Subcutaneous preadipocyte (primary cell): ENCODE results near the gene ZNF732. TPM values are rescaled to one million over a fixed set of nuclear protein-coding genes. Genes with fewer than 3 reads are reported as not detected.

Source experiments
- small RNA-seq: library from RNA; depleted of rRNA; stranded (forward); fragments of <200 nt; gene quantifications from one replicate; pipeline ENCODE3, GENCODE V24; 2012
- total RNA-seq: library from RNA; depleted of rRNA; stranded (reverse); fragments of >200 nt; gene quantifications from 2 replicates; pipeline ENCODE4 v1.2.3, GENCODE V29; 2012

Gene ZNF732
- 0.37 and 0.59 TPM in 2 replicates for total RNA-seq

DNA sequence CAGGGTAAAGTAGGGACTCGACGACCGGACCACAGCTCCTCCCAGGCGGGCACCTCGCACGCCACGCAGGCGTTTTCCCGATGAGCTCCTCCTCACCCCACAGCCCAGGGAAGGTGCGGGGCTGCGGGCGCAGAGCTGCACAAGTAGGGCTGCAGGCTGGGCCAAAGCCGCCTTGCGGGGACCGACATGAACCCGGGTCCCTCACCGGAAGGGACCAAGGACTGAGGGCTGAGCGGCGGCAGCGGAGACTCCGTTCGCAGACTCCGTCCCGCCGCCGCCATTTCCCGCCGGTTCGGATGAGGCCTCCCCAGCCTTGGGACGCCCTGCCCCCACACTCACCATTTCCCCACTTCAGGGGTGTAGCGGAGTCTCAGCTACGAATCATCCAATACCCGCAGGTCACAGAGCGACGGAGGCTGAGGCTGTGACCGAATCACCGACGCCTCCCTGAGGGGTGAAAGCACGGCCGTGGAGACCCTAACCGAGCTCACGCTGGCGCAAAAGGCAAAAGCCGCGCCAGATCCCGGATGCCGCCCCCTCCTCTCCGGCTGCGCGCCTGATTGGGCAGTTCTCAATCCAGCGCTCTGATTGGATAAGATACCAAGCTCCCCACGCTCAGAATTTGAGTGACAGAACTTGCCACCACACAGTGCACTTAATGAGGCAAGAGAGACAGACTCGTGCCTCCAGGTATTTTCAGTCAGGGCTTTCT lies at the start of gene ZNF732:
TSS of gene ZNF732 (minus strand) at position 506 of the 712 bp plus-strand sequence. CDS start at position 342, 164 bp downstream.

DNA sequence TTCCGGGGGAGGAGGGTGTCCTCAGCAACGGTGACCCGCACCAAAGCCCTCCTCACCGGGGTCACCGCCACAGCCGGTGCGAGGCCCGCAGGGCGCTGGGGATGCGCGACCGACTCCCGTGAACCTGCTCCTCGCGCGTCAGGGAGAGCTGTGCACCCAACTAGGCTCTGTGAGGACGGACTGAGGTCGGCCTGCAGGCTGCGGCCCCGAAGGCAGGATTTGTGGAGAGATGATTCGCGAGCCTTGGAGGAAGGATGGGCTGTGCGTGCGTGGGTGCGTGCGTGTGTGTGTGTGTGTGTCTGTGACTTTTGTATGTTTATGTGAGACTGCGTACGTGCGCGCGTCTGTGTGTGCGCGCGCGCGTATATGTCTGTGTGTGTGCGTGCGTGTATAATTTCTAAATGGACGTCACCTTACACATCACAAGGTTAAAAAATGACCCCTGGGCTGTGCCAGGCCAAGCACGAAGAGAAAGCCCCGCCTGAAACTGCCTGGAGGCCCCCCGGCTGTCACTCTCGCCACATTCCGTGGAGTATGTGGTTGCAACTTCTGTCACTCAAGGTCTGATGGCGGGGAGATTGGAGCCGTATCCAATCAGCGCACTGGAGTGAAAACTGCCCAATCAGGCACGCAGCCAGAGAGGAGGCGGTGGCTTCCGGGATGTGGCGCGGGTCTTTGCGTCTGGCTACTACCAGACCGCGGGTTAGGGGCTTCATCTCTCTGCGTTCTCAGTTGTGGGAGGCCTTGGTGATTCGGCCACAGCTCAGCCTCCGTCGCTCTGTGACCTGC lies 32.1 kb upstream of the ZNF732 start, which contains the start of gene ZNF141:
TSS of gene ZNF141 (plus strand) at position 672 of the 789 bp plus-strand sequence. CDS start 170 bp downstream, outside the sequence.

Small RNAs within 50 kb of the gene (small RNA-seq; reads per million reads assigned to genes)
- gene AC079140.2 (not detected), gene MIR571 (not detected)

Other genes starting within 250 kb of the ZNF732 start
- gene ZNF718, start 181.0 kb downstream of the ZNF732 start, total RNA-seq, result 6.1 and 6.6 TPM in 2 replicates
- gene ZNF141, start 32.3 kb upstream of the ZNF732 start, total RNA-seq, result 13.2 and 15.6 TPM in 2 replicates
- 14.3 and 16.6 TPM in 2 replicates for gene ZNF721, start 193.7 kb upstream of the ZNF732 start, total RNA-seq
- gene PIGG, start 193.7 kb upstream of the ZNF732 start, total RNA-seq, result 31.9 and 32.7 TPM in 2 replicates